Adrenal gland (tissue), 5 donors: ENCODE results near the gene CDH12.

Experiments used
- POLR2A ChIP-seq, 2 donors: fragments of 450-650 bp; IDR thresholded peaks; one replicate each; pipeline ENCODE4 v1.6.1; 2017; ENCODE audit warnings: antibody characterized with exemption in 2 of 2, mild to moderate bottlenecking in 2 of 2, moderate library complexity in 1 of 2
- TF ChIP-seq, protein P1 (sequence below), 6 experiments: fragments of 450-650 bp in 4 of 6; fragments of 200-600 bp in 2 of 6; sonication (generic) in 1 of 6; IDR thresholded peaks; 1 replicate in 5 of 6; 2 replicates in 1 of 6; pipeline versions ENCODE4 v1.5.1 to v1.8.0; 2016 to 2021; ENCODE audit warnings: antibody characterized with exemption in 6 of 6, mild to moderate bottlenecking in 2 of 6, moderate library complexity in 1 of 6
- donor health status: DM: no; HTN: no; CAD: no.

DNA sequence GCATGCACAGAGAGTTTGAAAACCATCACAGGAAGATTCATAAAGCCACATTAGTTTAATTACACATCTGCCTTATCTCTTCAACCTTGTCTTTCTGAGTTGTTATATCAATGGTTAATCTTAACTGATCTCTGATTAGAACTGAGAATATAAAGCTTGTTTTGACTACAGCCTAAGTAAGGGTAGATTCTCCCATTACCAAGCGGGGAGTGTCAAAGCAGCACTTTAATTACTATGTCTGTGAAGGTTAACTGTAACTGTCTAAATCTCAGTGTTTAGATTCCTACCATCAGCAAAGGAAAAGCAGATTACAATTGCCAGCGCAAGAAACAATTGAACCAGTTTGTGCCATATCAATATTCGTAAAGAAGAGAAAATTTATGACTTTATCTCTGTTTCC is 348.7 kb downstream of the CDH12 start:
- no peak for TF ChIP-seq POLR2A (IDR thresholded peaks at IDR 0.05)
- TF ChIP-seq, protein P1, sequence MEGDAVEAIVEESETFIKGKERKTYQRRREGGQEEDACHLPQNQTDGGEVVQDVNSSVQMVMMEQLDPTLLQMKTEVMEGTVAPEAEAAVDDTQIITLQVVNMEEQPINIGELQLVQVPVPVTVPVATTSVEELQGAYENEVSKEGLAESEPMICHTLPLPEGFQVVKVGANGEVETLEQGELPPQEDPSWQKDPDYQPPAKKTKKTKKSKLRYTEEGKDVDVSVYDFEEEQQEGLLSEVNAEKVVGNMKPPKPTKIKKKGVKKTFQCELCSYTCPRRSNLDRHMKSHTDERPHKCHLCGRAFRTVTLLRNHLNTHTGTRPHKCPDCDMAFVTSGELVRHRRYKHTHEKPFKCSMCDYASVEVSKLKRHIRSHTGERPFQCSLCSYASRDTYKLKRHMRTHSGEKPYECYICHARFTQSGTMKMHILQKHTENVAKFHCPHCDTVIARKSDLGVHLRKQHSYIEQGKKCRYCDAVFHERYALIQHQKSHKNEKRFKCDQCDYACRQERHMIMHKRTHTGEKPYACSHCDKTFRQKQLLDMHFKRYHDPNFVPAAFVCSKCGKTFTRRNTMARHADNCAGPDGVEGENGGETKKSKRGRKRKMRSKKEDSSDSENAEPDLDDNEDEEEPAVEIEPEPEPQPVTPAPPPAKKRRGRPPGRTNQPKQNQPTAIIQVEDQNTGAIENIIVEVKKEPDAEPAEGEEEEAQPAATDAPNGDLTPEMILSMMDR (IDR thresholded peaks at IDR 0.05): no peak
